ENCODE results near the gene FAM186B.

GRCh38 chr12:49545815-49546214, 59.6 kb downstream of the FAM186B start:
- TF ChIP-seq CTCF (IDR thresholded peaks at IDR 0.05) = no peak
- no peak for TF ChIP-seq POLR2A (IDR thresholded peaks at IDR 0.05)
- TF ChIP-seq POLR2AphosphoS5 (IDR thresholded peaks at IDR 0.05) = no peak
